Measurements from ENCODE around the gene GTF3C5. TPM values are rescaled to one million over a fixed set of nuclear protein-coding genes. Genes with fewer than 3 reads are reported as not detected.

The GTF3C5 gene
- total RNA-seq, 2 donors from 2014 or later, result 63.1 to 97.2 TPM

DNA sequence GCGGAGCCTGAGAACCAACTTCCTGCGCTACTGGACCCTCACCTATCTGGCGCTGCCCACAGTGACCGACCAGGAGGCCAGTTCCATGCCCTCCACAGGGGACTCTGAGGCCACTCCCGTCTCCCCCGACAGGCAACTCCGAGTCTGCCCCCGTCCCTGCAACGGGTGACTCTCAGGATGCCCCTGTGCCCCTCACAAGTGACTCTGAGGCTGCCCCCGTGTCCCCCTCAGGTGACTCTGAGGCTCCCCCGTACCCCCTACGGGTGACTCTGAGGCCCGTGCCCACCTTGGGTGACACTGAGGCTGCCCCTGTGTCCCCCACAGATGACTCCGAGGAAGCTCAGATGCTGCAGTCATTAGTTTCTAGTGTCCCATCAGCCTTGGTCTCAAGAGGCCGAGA is 56.1 kb downstream of the GTF3C5 start:
- intact Hi-C loops (cut with DNase I), result no loop called here
- no peak for DNase-seq (ENCODE audit: low spot score)
- Histone ChIP-seq H3K4me1 (replicated peaks) (no peaks in the 10 kb centered on the region), H3K9me3 (no peaks in the 10 kb centered on the region), H3K4me3 (no peak overlapping the region), H3K27me3 (replicated peaks; ENCODE audit: insufficient read depth) (no peaks in the 10 kb centered on the region), H3K36me3 (no peaks in the 10 kb centered on the region), H3K27ac (no peak overlapping the region)
- WGBS, result 70% methylated on average over 14 of the region's 15 CpGs
- TF ChIP-seq POLR2AphosphoS5 (IDR thresholded peaks at IDR 0.05) (no peak), POLR2A (IDR thresholded peaks at IDR 0.05) (no peak), CTCF (IDR thresholded peaks at IDR 0.05) (no peak)

GRCh38 chr9:133087429-133088145 is 56.8 kb downstream of the GTF3C5 start:
- WGBS, result 74% methylated on average over 7 of the region's 7 CpGs

DNA sequence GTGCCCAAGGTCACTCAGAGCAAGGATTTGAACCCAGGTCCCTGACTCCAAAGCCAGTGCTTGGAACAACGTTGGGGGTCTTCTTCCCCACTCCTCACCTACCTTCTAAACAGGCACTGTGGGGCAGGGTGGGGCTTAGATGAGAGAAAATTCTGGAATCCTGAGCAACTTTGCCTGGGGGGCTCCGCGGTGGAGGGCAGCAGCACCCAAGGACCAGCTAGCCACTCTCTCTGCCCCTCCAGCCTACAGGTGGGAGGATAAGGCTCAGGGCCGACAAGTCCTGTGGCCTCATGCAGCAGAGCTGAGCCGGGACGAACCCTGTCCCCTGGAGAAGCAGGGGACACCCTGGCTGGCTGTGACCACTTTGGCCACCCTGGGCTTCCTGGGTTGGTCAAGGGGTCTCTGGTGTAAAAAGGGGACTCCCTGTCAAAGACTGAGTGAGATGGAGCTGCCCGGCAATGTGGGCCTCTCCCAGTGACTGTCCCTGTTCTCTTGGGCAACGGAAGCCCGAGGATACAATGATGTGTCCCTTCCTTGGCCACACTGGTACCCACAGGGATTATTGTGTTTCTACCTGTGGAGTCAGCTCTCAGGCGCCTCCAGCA is 57.5 kb downstream of the GTF3C5 start:
- WGBS, result 94% methylated on average over 8 of the region's 10 CpGs
- no peak for DNase-seq (ENCODE audit: low spot score)

More at GRCh38 chr9:133087429-133088145, 56.8 kb downstream of the GTF3C5 start:
- no peaks in the 10 kb centered on the region for H3K4me1 ChIP-seq (replicated peaks)
- H3K27ac ChIP-seq, result no peak overlapping the region
- intact Hi-C loops (cut with DNase I), result no loop called here
- no peaks in the 10 kb centered on the region for H3K9me3 ChIP-seq
- no peak overlapping the region for H3K4me3 ChIP-seq
- H3K27me3 ChIP-seq (replicated peaks; ENCODE audit: insufficient read depth), result no peaks in the 10 kb centered on the region
- no peak for DNase-seq (ENCODE audit: low spot score)
- H3K36me3 ChIP-seq, result no peaks in the 10 kb centered on the region
- no peak for TF ChIP-seq POLR2AphosphoS5 (IDR thresholded peaks at IDR 0.05)
- TF ChIP-seq POLR2A (IDR thresholded peaks at IDR 0.05), result no peak
- TF ChIP-seq CTCF (IDR thresholded peaks at IDR 0.05), result no peak

GRCh38 chr9:133088756-133089155 is 58.0 kb downstream of the GTF3C5 start:
- WGBS, result 89% methylated on average over 7 of the region's 7 CpGs
- no peaks in the 10 kb centered on the region for H3K4me1 ChIP-seq (replicated peaks)
- no peak for DNase-seq (ENCODE audit: low spot score)
- no peak overlapping the region for H3K27ac ChIP-seq
- no peaks in the 10 kb centered on the region for H3K9me3 ChIP-seq
- no peak overlapping the region for H3K4me3 ChIP-seq
- no peaks in the 10 kb centered on the region for H3K36me3 ChIP-seq
- TF ChIP-seq POLR2AphosphoS5 (IDR thresholded peaks at IDR 0.05), result no peak
- TF ChIP-seq POLR2A (IDR thresholded peaks at IDR 0.05), result no peak
- no peaks in the 10 kb centered on the region for H3K27me3 ChIP-seq (replicated peaks; ENCODE audit: insufficient read depth)
- intact Hi-C loops (cut with DNase I), result no loop called here

More for the DNA sequence above, 57.5 kb downstream of the GTF3C5 start:
- no peak overlapping the region for H3K4me3 ChIP-seq
- no peaks in the 10 kb centered on the region for H3K4me1 ChIP-seq (replicated peaks)
- TF ChIP-seq CTCF (IDR thresholded peaks at IDR 0.05) (no peak), POLR2AphosphoS5 (IDR thresholded peaks at IDR 0.05) (no peak), POLR2A (IDR thresholded peaks at IDR 0.05) (no peak)
- no peaks in the 10 kb centered on the region for H3K36me3 ChIP-seq
- H3K27me3 ChIP-seq (replicated peaks; ENCODE audit: insufficient read depth), result no peaks in the 10 kb centered on the region
- H3K9me3 ChIP-seq, result no peaks in the 10 kb centered on the region
- intact Hi-C loops (cut with DNase I), result no loop called here
- H3K27ac ChIP-seq, result no peak overlapping the region

DNA sequence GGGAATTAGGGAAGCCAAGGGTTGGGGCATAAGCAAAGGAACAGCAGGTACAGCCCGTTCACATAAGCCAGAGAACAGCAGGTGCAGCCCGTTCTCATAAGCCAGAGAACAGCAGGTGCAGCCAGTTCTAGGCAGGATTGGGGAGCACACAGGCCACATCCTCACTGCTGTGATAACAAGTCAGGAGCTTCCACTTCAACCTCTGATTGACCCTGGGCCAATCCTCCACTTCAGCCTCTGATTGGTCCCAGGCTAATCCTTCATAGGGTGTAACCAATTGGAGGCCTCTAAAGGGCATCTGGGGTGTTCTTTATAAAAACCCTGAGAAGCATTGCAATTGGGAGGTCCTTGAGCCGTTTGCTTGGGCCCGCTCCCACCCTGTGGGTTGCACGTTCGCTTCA is 58.5 kb downstream of the GTF3C5 start:
- TF ChIP-seq POLR2AphosphoS5 (IDR thresholded peaks at IDR 0.05) (no peak), POLR2A (IDR thresholded peaks at IDR 0.05) (no peak), CTCF (IDR thresholded peaks at IDR 0.05) (no peak)
- H3K27ac ChIP-seq, result no peak overlapping the region
- H3K36me3 ChIP-seq, result no peaks in the 10 kb centered on the region
- WGBS, result 83% methylated on average over 6 of the region's 6 CpGs
- no peak overlapping the region for H3K4me3 ChIP-seq
- H3K27me3 ChIP-seq (replicated peaks; ENCODE audit: insufficient read depth), result no peaks in the 10 kb centered on the region
- no peaks in the 10 kb centered on the region for H3K4me1 ChIP-seq (replicated peaks)
- no peaks in the 10 kb centered on the region for H3K9me3 ChIP-seq
- intact Hi-C loops (cut with DNase I), result no loop called here
- DNase-seq (ENCODE audit: low spot score), result no peak

Data from prostate gland (tissue), 2 donors.